Keratinocyte (primary cell): Measurements from ENCODE around the gene NGF. TPM values are rescaled to one million over a fixed set of nuclear protein-coding genes. Genes with fewer than 3 reads are reported as not detected.

ENCODE experiments used
- DNase-seq: peaks from one replicate; pipeline ENCODE4 v3.0.0-alpha.2; 2011; ENCODE audit warnings: low read depth, missing footprints, low spot score
- FAIRE-seq: peaks from 2 replicates; lab custom pipeline; 2011; peaks lifted over from hg19 to GRCh38; lab: Jason Lieb, UNC
- H2AFZ ChIP-seq: 2 replicates; pipeline ENCODE4 v1.6.0; 2012; ENCODE audit warnings: low read length, control low read depth, inconsistent platforms; ENCODE audit not compliant: control insufficient read depth
- H3K27ac ChIP-seq: 2 replicates; pipeline ENCODE4 v1.5.1; 2011; ENCODE audit warnings: low read length; ENCODE audit not compliant: control insufficient read depth, insufficient read depth
- H3K27me3 ChIP-seq: 3 replicates; pipeline ENCODE4 v1.6.0; 2011; ENCODE audit warnings: low read length; ENCODE audit not compliant: control insufficient read depth, insufficient read depth; ENCODE audit errors: extremely low read depth
- H3K36me3 ChIP-seq, 2 experiments: 2 replicates in 1 of 2; 3 replicates in 1 of 2; pipeline ENCODE4 v1.5.1; 2011; ENCODE audit warnings: low read length in 2 of 2, mild to moderate bottlenecking in 1 of 2; ENCODE audit not compliant: control insufficient read depth in 2 of 2, insufficient read depth in 2 of 2; ENCODE audit errors: extremely low read depth in 1 of 2
- H3K4me1 ChIP-seq: 3 replicates; pipeline ENCODE4 v1.5.1; 2011; ENCODE audit warnings: low read length; ENCODE audit not compliant: control insufficient read depth, insufficient read depth; ENCODE audit errors: extremely low read depth
- H3K4me2 ChIP-seq: 3 replicates; pipeline ENCODE4 v1.6.0; 2011; ENCODE audit warnings: low read depth, low read length; ENCODE audit not compliant: control insufficient read depth, insufficient read depth; ENCODE audit errors: extremely low read depth
- H3K4me3 ChIP-seq, 3 experiments: fragments of 200-600 bp in 1 of 3; sonication (generic) in 1 of 3; 2 replicates in 2 of 3; 3 replicates in 1 of 3; pipeline ENCODE4 v1.5.1; 2011 to 2016; ENCODE audit warnings: low read length in 3 of 3, mild to moderate bottlenecking in 3 of 3, control low read depth in 2 of 3, inconsistent platforms in 1 of 3, low read depth in 1 of 3, mixed read lengths in 1 of 3, mixed run types in 1 of 3, moderate library complexity in 1 of 3; ENCODE audit not compliant: control insufficient read depth in 2 of 3, insufficient read depth in 2 of 3; ENCODE audit errors: extremely low read depth in 1 of 3
- H3K79me2 ChIP-seq: 2 replicates; pipeline ENCODE4 v1.6.0; 2012; ENCODE audit warnings: low read length; ENCODE audit not compliant: control insufficient read depth, insufficient read depth
- H3K9ac ChIP-seq: 3 replicates; pipeline ENCODE4 v1.6.0; 2011; ENCODE audit warnings: low read length; ENCODE audit not compliant: control insufficient read depth, insufficient read depth; ENCODE audit errors: extremely low read depth
- H3K9me1 ChIP-seq: 3 replicates; pipeline ENCODE4 v1.6.0; 2011; ENCODE audit warnings: low read length; ENCODE audit not compliant: control insufficient read depth, insufficient read depth; ENCODE audit errors: extremely low read depth
- H3K9me3 ChIP-seq: 2 replicates; pipeline ENCODE4 v1.5.1; 2012; ENCODE audit warnings: low read depth, low read length; ENCODE audit not compliant: control insufficient read depth
- H4K20me1 ChIP-seq: 3 replicates; pipeline ENCODE4 v1.6.0; 2011; ENCODE audit warnings: low read length; ENCODE audit not compliant: control insufficient read depth, insufficient read depth; ENCODE audit errors: extremely low read depth
- CTCF ChIP-seq, 3 experiments: IDR thresholded peaks in 1 of 3; conservative IDR thresholded peaks in 1 of 3; optimal IDR thresholded peaks in 1 of 3; 2 replicates in 2 of 3; 3 replicates in 1 of 3; pipeline versions ENCODE3 to v1.5.1; 2011; ENCODE audit warnings: low read length in 3 of 3, mild to moderate bottlenecking in 3 of 3, moderate library complexity in 2 of 3, control low read depth in 1 of 3, inconsistent platforms in 1 of 3; ENCODE audit not compliant: insufficient read depth in 2 of 3; ENCODE audit errors: extremely low read depth in 1 of 3
- EZH2 ChIP-seq: IDR thresholded peaks from one replicate; pipeline ENCODE4 v1.6.1; 2012; ENCODE audit warnings: inconsistent platforms, mild to moderate bottlenecking, low read length, moderate library complexity
- dilution Hi-C: fragments of 300-500 bp; cut with MboI; formaldehyde crosslinking; loops from one replicate; pipeline ENCODE4 v1.7.0; 2020; ENCODE audit warnings: low sequenced_read_pairs; ENCODE audit not compliant: extremely low pct_ligation_motif_present
- polyA plus RNA-seq, 5 experiments: library from polyadenylated mRNA; depleted of rRNA in 3 of 5; stranded (reverse) in 3 of 5; stranded (forward) in 1 of 5; unstranded in 1 of 5; fragments of >200 nt; gene quantifications; 1 replicate in 1 of 5; 2 replicates in 3 of 5; 3 replicates in 1 of 5; pipeline versions ENCODE4 v1.2.1 to v1.2.3, GENCODE V29; 2011 to 2012; ENCODE audit warnings: missing spikeins in 2 of 5, low read depth in 1 of 5, low replicate concordance in 1 of 5

NGF gene
- polyA plus RNA-seq, 1 donor (not counting 4 experiments of a cell fraction or from before 2014, with no cell fraction given), result 1.2 TPM

- Histone ChIP-seq H3K9me3 (no peaks in the 10 kb centered on the region), H4K20me1 (no peaks in the 10 kb centered on the region), H3K27ac (no peak overlapping the region), H3K27me3 (no peaks in the 10 kb centered on the region), H3K9me1 (no peaks in the 10 kb centered on the region), H3K4me2 (no peak overlapping the region), H2AFZ (no peak overlapping the region), H3K36me3 (no peaks in the 10 kb centered on the region), H3K79me2 (no peaks in the 10 kb centered on the region), H3K4me3 (no peak overlapping the region), H3K4me1 (no peaks in the 10 kb centered on the region), H3K9ac (no peak overlapping the region)
- TF ChIP-seq EZH2 (no peak), CTCF (optimal IDR thresholded peaks at IDR 0.05 in 1 of 3, IDR thresholded peaks at IDR 0.05 in 1 of 3, conservative IDR thresholded peaks at IDR 0.05 in 1 of 3; ENCODE audit: extremely low read depth in 1 of 3, insufficient read depth in 2 of 3, low read length in 3 of 3) (no peak)
- FAIRE-seq (no peak), DNase-seq (no peak)
- dilution Hi-C loops, result no loop called here
These were observed 20.7 kb downstream of the NGF start for GRCh38 chr1:115317101-115318012.

- Histone ChIP-seq H3K4me3 (no peak overlapping the region), H4K20me1 (no peaks in the 10 kb centered on the region), H3K9ac (no peak overlapping the region), H2AFZ (no peak overlapping the region), H3K36me3 (no peaks in the 10 kb centered on the region), H3K27ac (no peak overlapping the region), H3K27me3 (no peaks in the 10 kb centered on the region), H3K79me2 (no peaks in the 10 kb centered on the region), H3K4me1 (no peaks in the 10 kb centered on the region), H3K9me3 (no peaks in the 10 kb centered on the region), H3K9me1 (no peaks in the 10 kb centered on the region), H3K4me2 (no peak overlapping the region)
- FAIRE-seq (no peak), DNase-seq (no peak)
- dilution Hi-C loops, result no loop called here
- no peak for TF ChIP-seq CTCF (optimal IDR thresholded peaks at IDR 0.05 in 1 of 3, IDR thresholded peaks at IDR 0.05 in 1 of 3, conservative IDR thresholded peaks at IDR 0.05 in 1 of 3; ENCODE audit: extremely low read depth in 1 of 3, insufficient read depth in 2 of 3, low read length in 3 of 3)
- no peak for TF ChIP-seq EZH2
These were observed 23.3 kb downstream of the NGF start for GRCh38 chr1:115314765-115315164.
